PC-9 (cell line): ENCODE results near the gene CRIP2. TPM values are rescaled to one million over a fixed set of nuclear protein-coding genes. Genes with fewer than 3 reads are reported as not detected.

Source experiments
- BruUV-seq: library from RNA; stranded (reverse); fragments of 400-500 nt; replicated peaks from 2 replicates; lab custom pipeline; 2021; lab: Mats Ljungman, UMichigan
- CTCF ChIA-PET: fragments of 300-600 bp; sonication (Branson Sonifier 250); formaldehyde crosslinking; loops from one replicate; lab custom pipeline; 2022; ENCODE audit warnings: antibody characterized with exemption; lab: Charles Lee
- POLR2A ChIA-PET: fragments of 300-600 bp; sonication (Branson Sonifier 250); formaldehyde crosslinking; loops from one replicate; lab custom pipeline; 2022; ENCODE audit warnings: antibody characterized with exemption; ENCODE audit not compliant: unreplicated experiment; lab: Charles Lee
- DNase-seq, 2 experiments: peaks; one replicate each; pipeline versions ENCODE4 v3.0.0 to v3.0.0-alpha.2; 2015 to 2022; ENCODE audit warnings: mixed read lengths in 1 of 2
- H2AFZ ChIP-seq: fragments of 200-600 bp; sonication (generic); 2 replicates; pipeline ENCODE4 v1.8.1; 2017; ENCODE audit warnings: antibody characterized with exemption
- H3F3A ChIP-seq: fragments of 200-600 bp; sonication (generic); 2 replicates; pipeline ENCODE4 v1.8.1; 2017; ENCODE audit warnings: antibody characterized with exemption, mild to moderate bottlenecking, low read depth; ENCODE audit not compliant: insufficient read depth
- H3K27ac ChIP-seq: fragments of 200-600 bp; sonication (generic); 2 replicates; pipeline ENCODE4 v1.6.1; 2016; ENCODE audit warnings: mixed run types
- H3K27me3 ChIP-seq: fragments of 200-600 bp; sonication (generic); 2 replicates; pipeline ENCODE4 v1.6.1; 2016; ENCODE audit warnings: low read depth, mixed run types; ENCODE audit not compliant: insufficient read depth
- H3K36me3 ChIP-seq: fragments of 200-600 bp; sonication (generic); 2 replicates; pipeline ENCODE4 v1.6.1; 2016; ENCODE audit warnings: low read depth, mixed run types
- H3K4me1 ChIP-seq: fragments of 200-600 bp; sonication (generic); replicated peaks from 2 replicates; pipeline ENCODE4 v1.6.1; 2016; ENCODE audit warnings: mixed run types; ENCODE audit not compliant: insufficient read depth
- H3K4me2 ChIP-seq: fragments of 200-600 bp; sonication (generic); 2 replicates; pipeline ENCODE4 v1.6.1; 2017; ENCODE audit warnings: mixed run types
- H3K4me3 ChIP-seq: fragments of 200-600 bp; sonication (generic); 2 replicates; pipeline ENCODE4 v1.6.1; 2016; ENCODE audit warnings: mixed run types
- H3K79me2 ChIP-seq: fragments of 200-600 bp; sonication (generic); 2 replicates; pipeline ENCODE4 v1.6.1; 2017; ENCODE audit warnings: low read depth, mixed run types
- H3K9me2 ChIP-seq: fragments of 200-600 bp; sonication (generic); 2 replicates; pipeline ENCODE4 v1.8.1; 2017; ENCODE audit warnings: mild to moderate bottlenecking; ENCODE audit not compliant: insufficient read depth
- H3K9me3 ChIP-seq: fragments of 200-600 bp; sonication (generic); 2 replicates; pipeline ENCODE4 v1.8.1; 2016; ENCODE audit warnings: low read depth; ENCODE audit not compliant: insufficient read depth
- H4K20me1 ChIP-seq: fragments of 200-600 bp; sonication (generic); 2 replicates; pipeline ENCODE4 v1.8.1; 2017; ENCODE audit not compliant: insufficient read depth
- CTCF ChIP-seq: fragments of 200-600 bp; sonication (generic); conservative IDR thresholded peaks from 2 replicates; pipeline ENCODE4 v1.6.1; 2017; ENCODE audit warnings: mixed run types, antibody characterized with exemption, mild to moderate bottlenecking, moderate library complexity
- EZH2 ChIP-seq: fragments of 200-600 bp; sonication (generic); IDR thresholded peaks from 2 replicates; pipeline ENCODE4 v1.8.0; 2017; ENCODE audit warnings: antibody characterized with exemption, low read depth
- intact Hi-C: fragments of 100-400 bp; cut with micrococcal nuclease; formaldehyde crosslinking; loops from one replicate; pipeline ENCODE4 v1.10.0; 2022; ENCODE audit not compliant: unreplicated experiment
- total RNA-seq: library from RNA; stranded (reverse); gene quantifications from 2 replicates; pipeline ENCODE4 v1.2.3, GENCODE V29; 2021

CRIP2 gene
- total RNA-seq, 1 experiment from 2014 or later, result 50.2 TPM

DNA sequence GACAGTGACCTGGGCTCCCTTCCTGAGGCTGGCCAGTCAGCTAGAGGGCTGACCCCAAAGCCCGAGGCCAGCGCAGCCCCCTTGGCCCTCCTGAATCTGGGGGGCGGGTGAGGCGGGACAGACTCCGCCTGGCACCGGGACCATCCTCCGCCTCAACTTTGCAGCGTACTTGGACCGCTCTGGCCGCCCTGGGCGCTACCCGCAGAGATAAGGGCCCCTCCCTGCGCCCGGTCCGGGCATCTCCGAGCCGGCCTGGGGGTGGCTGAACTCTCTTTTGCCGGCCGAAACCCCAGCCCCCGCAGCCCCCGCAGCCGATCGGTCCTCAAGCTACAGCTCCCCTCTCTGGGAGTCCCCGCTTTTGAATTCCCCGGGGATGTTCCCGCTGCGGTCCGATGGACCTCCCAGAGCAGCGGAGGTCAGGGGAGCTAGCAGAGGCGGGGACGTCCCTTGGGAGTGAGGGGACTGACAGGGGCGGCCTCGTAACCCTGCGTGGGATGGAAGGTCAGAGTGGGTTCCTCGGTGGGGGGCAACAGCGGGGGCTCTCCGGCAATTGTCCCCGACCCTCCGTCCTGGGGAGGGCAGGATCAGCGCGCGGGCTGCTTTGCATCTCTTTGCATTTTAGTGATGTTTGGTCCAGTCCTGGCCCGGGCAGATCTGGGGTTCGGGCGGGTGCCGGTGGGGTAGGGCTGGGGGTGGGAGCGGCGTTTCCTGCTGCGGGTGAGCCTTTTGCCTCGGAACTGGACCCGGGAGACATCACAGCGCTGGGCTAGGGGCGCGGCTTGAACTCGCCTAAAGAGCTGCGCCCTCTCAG, 11.7 kb downstream of the CRIP2 start, which contains the start of gene CRIP1:
CRIP1 (plus strand) TSS at position 724 of the 811 bp plus-strand sequence. CDS start 374 bp downstream, outside the sequence.
- no peak for DNase-seq
- Histone ChIP-seq H3K4me3 (peak within 1 kb of the TSS; percentile 50), H3F3A (peaks cover 14% of the 10 kb centered on the region), H3K9me3 (no peaks in the 10 kb centered on the region), H2AFZ (peak within 1 kb of the TSS; percentile 73), H3K4me1 (peaks cover 44% of the 10 kb centered on the region), H3K27ac (no peak within 1 kb of the TSS), H3K27me3 (no peaks in the 10 kb centered on the region), H3K4me2 (peak within 1 kb of the TSS; percentile 76), H4K20me1 (no peaks in the 10 kb centered on the region), H3K36me3 (no peaks in the 10 kb centered on the region), H3K79me2 (no peaks in the 10 kb centered on the region), H3K9me2 (no peaks in the 10 kb centered on the region)
- ChIA-PET CTCF (no interaction called here), POLR2A (no interaction called here)
- BruUV-seq, result no TSS peak
- TF ChIP-seq EZH2 (no peak), CTCF (no peak)
- intact Hi-C loops, result no loop called here

GRCh38 chr14:105486974-105487448, 12.4 kb downstream of the CRIP2 start:
- peak overlapping the region; percentile 76 for H3K4me2 ChIP-seq
- POLR2A ChIA-PET, result no interaction called here
- no peaks in the 10 kb centered on the region for H3K9me2 ChIP-seq
- H3K27ac ChIP-seq, result no peak overlapping the region
- peak overlapping the region; percentile 50 for H3K4me3 ChIP-seq
- H2AFZ ChIP-seq, result peak overlapping the region; percentile 73
- H3K36me3 ChIP-seq, result no peaks in the 10 kb centered on the region
- H3K79me2 ChIP-seq, result 0 out of 2 replicates have a peak, but pooled peaks cover 3% of the 10 kb centered on the region
- BruUV-seq, result no TSS peak
- no peak for TF ChIP-seq EZH2
- no peak for TF ChIP-seq CTCF
- H3K4me1 ChIP-seq, result peaks cover 41% of the 10 kb centered on the region
- CTCF ChIA-PET, result no interaction called here
- intact Hi-C loops, result no loop called here
- peak in 1 of 2 experiments; percentile 42 for DNase-seq
- H3F3A ChIP-seq, result peaks cover 17% of the 10 kb centered on the region; the same call in 1 of the 2 replicates
- no peaks in the 10 kb centered on the region for H3K27me3 ChIP-seq
- H3K9me3 ChIP-seq, result no peaks in the 10 kb centered on the region
- peaks cover 4% of the 10 kb centered on the region for H4K20me1 ChIP-seq

DNA sequence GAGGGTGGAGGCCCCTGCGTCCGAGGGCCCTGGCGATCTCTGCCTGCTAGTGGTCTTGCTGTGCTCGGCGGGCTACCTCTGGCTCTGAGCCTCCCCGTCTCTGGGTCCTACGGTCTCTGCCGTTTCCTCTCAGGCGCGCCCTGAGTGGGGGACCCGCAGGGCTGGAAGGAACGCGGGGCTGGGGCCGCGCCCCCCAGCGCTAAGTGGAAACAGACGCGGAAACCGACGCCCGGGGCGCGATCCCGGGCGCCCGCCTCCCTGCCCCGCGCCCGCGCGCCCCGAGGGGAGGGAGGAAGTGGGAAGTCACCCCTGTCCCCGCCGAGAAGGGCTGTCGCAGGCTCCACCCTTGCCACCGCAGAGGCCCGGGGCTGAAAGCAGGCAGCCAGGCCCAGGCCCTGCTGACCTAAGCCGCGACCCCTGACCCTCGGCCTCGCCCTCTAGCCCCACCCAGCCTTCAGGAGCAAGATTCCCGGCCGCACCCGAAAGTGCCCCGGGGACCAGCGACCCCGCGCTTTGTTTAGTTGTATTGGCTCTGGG, 12.9 kb downstream of the CRIP2 start:
- Histone ChIP-seq H4K20me1 (peaks cover 6% of the 10 kb centered on the region), H3K27ac (no peak overlapping the region), H3K79me2 (0 out of 2 replicates have a peak, but pooled peaks cover 5% of the 10 kb centered on the region), H2AFZ (peak overlapping the region; percentile 73), H3K27me3 (no peaks in the 10 kb centered on the region), H3K4me2 (peak overlapping the region; percentile 76), H3F3A (peaks cover 15% of the 10 kb centered on the region; the same call in 1 of the 2 replicates), H3K4me1 (peaks cover 39% of the 10 kb centered on the region), H3K9me3 (no peaks in the 10 kb centered on the region), H3K9me2 (no peaks in the 10 kb centered on the region), H3K36me3 (no peaks in the 10 kb centered on the region), H3K4me3 (peak overlapping the region; percentile 50)
- TSS peak; percentile 30 for BruUV-seq
- TF ChIP-seq EZH2 (no peak), CTCF (no peak)
- intact Hi-C loops, result no loop called here
- CTCF ChIA-PET, result no interaction called here
- POLR2A ChIA-PET, result no interaction called here
- peak in 1 of 2 experiments; percentile 55 for DNase-seq
